GM12878 (cell line): ENCODE data around the gene PTPRN2. TPM values are rescaled to one million over a fixed set of nuclear protein-coding genes. Genes with fewer than 3 reads are reported as not detected.
"Not testable (repeated sequence)": the region's sequence is repeated elsewhere in the genome, so short reads cannot be mapped to it uniquely, and the experiment has no call there.

Experiments
- ATAC-seq: fragments of 200-7000 bp; cut with Tn5 transposase; 3 replicates; pipeline ENCODE4 v1.9.1; 2020; ENCODE audit warnings: mild to moderate bottlenecking, moderate library complexity
- BruUV-seq: library from RNA; stranded (reverse); fragments of 400-500 nt; replicated peaks from 2 replicates; lab custom pipeline; 2021; lab: Mats Ljungman, UMichigan
- CTCF ChIA-PET: fragments of 300-600 bp; sonication (Branson Sonifier 250); formaldehyde crosslinking; extraction: SDS; loops from one replicate; lab custom pipeline; 2021; ENCODE audit warnings: inconsistent platforms; lab: Yijun Ruan, JAX
- POLR2A ChIA-PET: fragments of 350-600 bp; formaldehyde crosslinking; extraction: SDS; loops from one replicate; lab custom pipeline; 2021; ENCODE audit warnings: inconsistent platforms; lab: Charles Lee
- RAD21 ChIA-PET: fragments of 300-600 bp; sonication (Branson Sonifier 250); formaldehyde crosslinking; loops from one replicate; lab custom pipeline; 2023; ENCODE audit warnings: antibody characterized with exemption; ENCODE audit not compliant: unreplicated experiment; lab: Charles Lee
- SMC1A ChIA-PET: fragments of 300-600 bp; sonication (Branson Sonifier 250); formaldehyde crosslinking; loops from one replicate; lab custom pipeline; 2023; ENCODE audit not compliant: unreplicated experiment, uncharacterized antibody; lab: Charles Lee
- DNase-seq: peaks from one replicate; pipeline ENCODE4 v3.0.0-alpha.2; 2011; ENCODE audit warnings: low read depth, low spot score
- FAIRE-seq: peaks from 3 replicates; lab custom pipeline; 2011; peaks lifted over from hg19 to GRCh38; lab: Jason Lieb, UNC
- H2AFZ ChIP-seq: 2 replicates; pipeline ENCODE4 v1.6.0; 2011; ENCODE audit warnings: low read depth, low read length, control low read depth; ENCODE audit not compliant: control insufficient read depth
- H3K27ac ChIP-seq: 2 replicates; pipeline ENCODE4 v1.5.1; 2011; ENCODE audit warnings: control low read depth; ENCODE audit not compliant: control insufficient read depth, insufficient read depth
- H3K27me3 ChIP-seq, 2 experiments: replicated peaks in 1 of 2; 2 replicates each; pipeline versions ENCODE4 v1.6.0 to v1.6.1; 2011; ENCODE audit warnings: low read length in 1 of 2; ENCODE audit not compliant: control insufficient read depth in 2 of 2, insufficient read depth in 2 of 2
- H3K36me3 ChIP-seq, 2 experiments: 2 replicates each; pipeline ENCODE4 v1.5.1; 2011; ENCODE audit warnings: low read length in 1 of 2; ENCODE audit not compliant: control insufficient read depth in 2 of 2, insufficient read depth in 2 of 2
- H3K4me1 ChIP-seq: 2 replicates; pipeline ENCODE4 v1.6.1; 2011; ENCODE audit warnings: mild to moderate bottlenecking, low read length, moderate library complexity, mixed read lengths; ENCODE audit not compliant: control insufficient read depth, insufficient read depth
- H3K4me2 ChIP-seq: 2 replicates; pipeline ENCODE4 v1.6.0; 2011; ENCODE audit warnings: control low read depth; ENCODE audit not compliant: control insufficient read depth, insufficient read depth
- H3K4me3 ChIP-seq: fragments of 200-600 bp; sonication (generic); 2 replicates; pipeline ENCODE4 v1.5.1; 2016
- H3K79me2 ChIP-seq: 2 replicates; pipeline ENCODE4 v1.6.0; 2011; ENCODE audit warnings: low read length; ENCODE audit not compliant: control insufficient read depth, insufficient read depth
- H3K9ac ChIP-seq: 2 replicates; pipeline ENCODE4 v1.8.0; 2011; ENCODE audit warnings: low read length, control low read depth, mixed read lengths; ENCODE audit not compliant: control insufficient read depth, insufficient read depth
- H3K9me3 ChIP-seq: replicated peaks from 3 replicates; pipeline ENCODE4 v1.5.1; 2011; ENCODE audit warnings: mild to moderate bottlenecking, low read length; ENCODE audit not compliant: control insufficient read depth, insufficient read depth
- H4K20me1 ChIP-seq: 2 replicates; pipeline ENCODE4 v1.6.0; 2011; ENCODE audit not compliant: control insufficient read depth, insufficient read depth
- E2F4 ChIP-seq: IDR thresholded peaks from 2 replicates; pipeline ENCODE4 v1.6.1; 2012; ENCODE audit warnings: low read depth, low read length, improper control_type of control experiment
- MYB ChIP-seq: fragments of 150-350 bp; IDR thresholded peaks from 2 replicates; pipeline ENCODE4 v1.6.1; 2014; ENCODE audit warnings: mild to moderate bottlenecking, low read depth, low read length, borderline replicate concordance
- NKRF ChIP-seq: fragments of 450-650 bp; conservative IDR thresholded peaks from 2 replicates; pipeline ENCODE4 v1.6.1; 2017; ENCODE audit warnings: mild to moderate bottlenecking, moderate library complexity
- POLR2AphosphoS5 ChIP-seq: IDR thresholded peaks from 2 replicates; pipeline ENCODE4 v1.6.1; 2011; ENCODE audit warnings: mild to moderate bottlenecking, low read length, inconsistent platforms
- SMAD5 ChIP-seq: IDR thresholded peaks from 2 replicates; pipeline ENCODE4 v1.6.1; 2016; ENCODE audit warnings: antibody characterized with exemption, low read depth
- SUZ12 ChIP-seq: fragments of 200-600 bp; sonication (generic); IDR thresholded peaks from one replicate; pipeline ENCODE4 v1.6.1; 2018; ENCODE audit warnings: antibody characterized with exemption, mild to moderate bottlenecking; ENCODE audit not compliant: unreplicated experiment
- WGBS: methylation state at CpG from one replicate; pipeline ENCODE4 v1.1.6; 2016; ENCODE audit warnings: low lambda C conversion rate; ENCODE audit not compliant: insufficient replicate concordance, insufficient coverage; ENCODE audit errors: missing lambda C conversion rate; 5-methylcytosine and 5-hydroxymethylcytosine counted together
- in situ Hi-C: fragments of 300-500 bp; cut with MboI; formaldehyde crosslinking; loops from 9 replicates; pipeline ENCODE4 v1.14.3; 2018; ENCODE audit warnings: mixed read lengths
- intact Hi-C: fragments of 100-400 bp; cut with micrococcal nuclease; formaldehyde crosslinking; loops from one replicate; pipeline ENCODE4 v1.14.2; 2022; ENCODE audit not compliant: unreplicated experiment
- polyA plus RNA-seq, 11 experiments: library from polyadenylated mRNA; depleted of rRNA in 4 of 11; unstranded in 6 of 11; stranded (reverse) in 5 of 11; fragments of >200 nt; fragmentation: Nextera tagmentation in 4 of 11; fragmentation: Illumina TruSeq in 1 of 11; extraction: Ambion mirVana in 4 of 11; extraction: Trizol in 1 of 11; gene quantifications; 1 replicate in 1 of 11; 2 replicates in 10 of 11; pipeline versions ENCODE4 v1.2.1 to v1.2.3, GENCODE V29; 2011 to 2016; ENCODE audit warnings: inconsistent platforms in 2 of 11, missing spikeins in 2 of 11, low read depth in 1 of 11
- total RNA-seq, 4 experiments: library from RNA; depleted of rRNA in 3 of 4; stranded (reverse); fragments of >200 nt in 3 of 4; fragmentation: Illumina TruSeq in 1 of 4; extraction: Trizol in 1 of 4; gene quantifications; 2 replicates each; pipeline versions ENCODE4 v1.2.1 to v1.2.3, GENCODE V29; 2013 to 2021

PTPRN2 gene
- total and polyA plus RNA-seq, 10 of the 15 experiments (the other 5 are each of a cell fraction or from before 2014, with no cell fraction given): 5.4 TPM; not detected in 9

GRCh38 chr7:158386355-158386618 lies 201.3 kb downstream of the PTPRN2 start:
- intact Hi-C loops: no loop called here
- no peak overlapping the region for H3K4me3 ChIP-seq
- CTCF ChIA-PET: no interaction called here
- no peaks in the 10 kb centered on the region for H3K79me2 ChIP-seq
- BruUV-seq: no TSS peak
- POLR2A ChIA-PET: no interaction called here
- H3K36me3 ChIP-seq: no peaks in the 10 kb centered on the region
- H4K20me1 ChIP-seq: no peaks in the 10 kb centered on the region
- RAD21 ChIA-PET: no interaction called here
- FAIRE-seq (no peak), DNase-seq (no peak), ATAC-seq (no peak)
- H2AFZ ChIP-seq: no peak overlapping the region
- in situ Hi-C loops: no loop called here
- 76% methylated on average over 3 of the region's 5 CpGs for whole genome bisulfite sequencing
- TF ChIP-seq MYB (no peak), POLR2AphosphoS5 (no peak), SMAD5 (no peak), E2F4 (no peak), SUZ12 (no peak), NKRF (no peak)
- no peaks in the 10 kb centered on the region for H3K27me3 ChIP-seq
- H3K9ac ChIP-seq: no peak overlapping the region
- SMC1A ChIA-PET: no interaction called here
- H3K4me1 ChIP-seq: no peaks in the 10 kb centered on the region
- no peak overlapping the region for H3K4me2 ChIP-seq
- peaks cover 2% of the 10 kb centered on the region; the same call in 1 of the 3 replicates for H3K9me3 ChIP-seq
- no peak overlapping the region for H3K27ac ChIP-seq

- H3K27ac ChIP-seq, intact Hi-C loops, H3K4me3 ChIP-seq, H3K27me3 ChIP-seq, H3K9me3 ChIP-seq, CTCF ChIA-PET, ATAC-seq, H3K9ac ChIP-seq, FAIRE-seq, in situ Hi-C loops, BruUV-seq, H3K4me2 ChIP-seq, POLR2A ChIA-PET, H4K20me1 ChIP-seq, H2AFZ ChIP-seq, H3K36me3 ChIP-seq, DNase-seq, SMC1A ChIA-PET, H3K4me1 ChIP-seq, H3K79me2 ChIP-seq, RAD21 ChIA-PET: not testable (repeated sequence)
- 52% methylated on average over 9 of the region's 20 CpGs for WGBS
These were observed 201.9 kb downstream of the PTPRN2 start for GRCh38 chr7:158385496-158386354.
